Measurements from ENCODE around the gene QKI. TPM values are rescaled to one million over a fixed set of nuclear protein-coding genes. Genes with fewer than 3 reads are reported as not detected.
"Not testable (repeated sequence)": the region's sequence is repeated elsewhere in the genome, so short reads cannot be mapped to it uniquely, and the experiment has no call there.

The QKI gene
- total RNA-seq, 1 donor from 2014 or later = 460 TPM

- intact Hi-C loops (cut with DNase I) = no loop called here
- DNase-seq (ENCODE audit: low spot score) = no peak
Observed at GRCh38 chr6:163461696-163462095, 47.2 kb downstream of the QKI start.

DNA sequence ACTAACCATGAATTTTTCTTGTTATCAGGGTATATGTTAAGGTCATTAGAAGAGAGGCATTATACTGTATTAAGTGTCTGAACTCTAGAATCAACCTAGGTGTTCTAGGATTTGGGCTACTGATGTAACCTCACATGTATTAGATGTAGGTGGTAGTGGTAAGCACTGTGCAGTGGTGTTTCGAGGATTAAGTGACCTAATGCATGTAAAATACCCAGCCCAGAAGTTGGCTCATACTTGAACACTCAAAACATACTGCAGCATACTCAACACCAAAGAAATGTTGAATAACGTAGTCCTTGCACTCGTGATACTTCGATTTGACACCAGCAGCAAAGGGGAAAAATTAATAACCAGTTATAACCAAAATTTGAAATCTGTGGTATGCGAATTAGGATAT is 48.7 kb downstream of the QKI start:
- DNase-seq (ENCODE audit: low spot score) = no peak
- intact Hi-C loops (cut with DNase I) = no loop called here

DNA sequence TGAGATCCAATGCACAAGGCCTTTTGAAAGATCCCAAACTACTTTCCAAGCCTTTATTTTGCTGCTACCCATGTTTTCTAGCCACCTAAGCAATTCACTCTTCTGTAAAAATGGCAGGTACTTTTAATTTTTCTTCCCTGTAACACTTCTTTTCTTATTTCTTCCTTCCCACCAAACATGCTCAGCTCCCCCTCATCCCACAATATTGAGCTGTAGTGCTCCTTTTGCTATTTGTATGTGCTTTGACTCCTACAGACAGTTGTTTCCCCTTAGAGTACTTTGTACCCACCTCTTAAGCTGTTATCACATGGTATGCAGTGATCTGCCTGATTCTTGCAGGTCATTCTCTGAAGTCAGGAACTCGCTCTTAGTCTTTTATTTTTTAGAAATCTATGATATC is 49.3 kb downstream of the QKI start:
- no peak for DNase-seq (ENCODE audit: low spot score)
- intact Hi-C loops (cut with DNase I) = no loop called here

DNA sequence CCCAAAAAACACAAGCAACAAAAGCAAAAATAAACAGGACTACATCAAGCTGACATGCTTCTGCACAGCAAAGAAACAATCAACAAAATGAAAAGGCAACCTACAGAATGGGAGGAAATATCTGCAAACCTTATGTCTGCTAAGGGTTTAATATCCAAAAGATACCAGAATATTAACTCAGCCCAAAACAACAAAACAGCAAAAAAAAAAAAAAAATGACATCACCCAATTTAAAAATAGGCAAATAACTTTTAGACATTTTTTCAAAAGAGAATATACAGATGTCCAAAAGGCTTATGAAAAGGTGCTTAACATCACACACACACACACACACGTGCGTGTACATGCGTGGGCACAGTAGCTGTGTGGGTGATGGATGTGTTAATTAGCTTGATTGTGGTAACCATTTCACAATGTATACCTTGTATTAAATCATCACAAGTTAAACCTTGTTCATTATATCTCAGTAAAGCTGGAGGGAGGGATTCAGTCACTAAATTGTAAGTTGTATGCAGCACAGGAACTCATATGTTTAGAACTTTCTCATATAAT is 52.4 kb downstream of the QKI start:
- DNase-seq (ENCODE audit: low spot score) = no peak
- intact Hi-C loops (cut with DNase I) = no loop called here

- intact Hi-C loops (cut with DNase I) = no loop called here
- DNase-seq (ENCODE audit: low spot score) = no peak
Observed at GRCh38 chr6:163468738-163469137, 54.2 kb downstream of the QKI start.

GRCh38 chr6:163469459-163469985 is 55.0 kb downstream of the QKI start:
- DNase-seq (ENCODE audit: low spot score) = no peak
- intact Hi-C loops (cut with DNase I) = no loop called here

DNA sequence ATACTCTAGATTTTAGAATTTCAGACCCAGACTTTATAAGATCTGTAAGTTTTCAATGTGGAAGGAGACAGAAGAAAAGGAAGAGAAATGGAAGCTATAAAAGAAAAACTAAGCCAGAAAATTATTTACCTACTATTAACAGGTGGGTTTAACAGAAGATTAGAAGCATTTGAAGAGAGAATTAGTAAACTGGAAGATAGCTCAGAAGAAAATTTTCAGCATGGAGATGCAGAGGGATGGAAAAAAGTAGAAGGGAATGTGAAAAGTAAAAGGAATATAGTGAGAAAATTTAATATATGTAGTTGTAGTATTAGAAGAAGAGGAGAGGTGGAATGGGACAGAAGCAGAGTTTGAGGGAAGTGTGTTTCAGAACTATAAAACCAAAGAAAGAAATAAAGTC is 56.1 kb downstream of the QKI start:
- intact Hi-C loops (cut with DNase I) = no loop called here
- no peak for DNase-seq (ENCODE audit: low spot score)

GRCh38 chr6:163474581-163474980 is 60.1 kb downstream of the QKI start:
- no peak for DNase-seq (ENCODE audit: low spot score)
- intact Hi-C loops (cut with DNase I) = no loop called here

GRCh38 chr6:163476946-163477345 is 62.4 kb downstream of the QKI start:
- DNase-seq (ENCODE audit: low spot score); intact Hi-C loops (cut with DNase I): not testable (repeated sequence)

DNA sequence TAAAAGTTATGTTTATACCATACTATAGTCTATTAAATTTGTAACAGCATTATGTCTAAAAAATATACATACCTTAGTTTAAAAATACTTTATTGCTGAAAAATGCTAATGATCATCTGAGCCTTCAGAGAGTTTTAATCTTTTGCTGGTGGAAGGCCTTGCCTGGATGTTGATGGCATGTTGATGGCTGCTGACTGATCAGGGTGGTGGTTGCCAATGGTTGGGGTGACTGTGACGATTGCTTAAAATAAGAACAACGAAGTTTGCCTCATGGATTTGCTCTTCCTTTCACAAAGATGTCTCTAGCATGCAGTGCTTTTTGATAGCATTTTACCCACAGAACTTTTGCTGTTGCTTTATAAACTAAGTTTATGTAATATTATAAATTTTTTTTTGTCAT is 68.6 kb downstream of the QKI start:
- intact Hi-C loops (cut with DNase I) = no loop called here
- no peak for DNase-seq (ENCODE audit: low spot score)

GRCh38 chr6:163485388-163485851 is 70.9 kb downstream of the QKI start:
- intact Hi-C loops (cut with DNase I) = no loop called here
- no peak for DNase-seq (ENCODE audit: low spot score)

DNA sequence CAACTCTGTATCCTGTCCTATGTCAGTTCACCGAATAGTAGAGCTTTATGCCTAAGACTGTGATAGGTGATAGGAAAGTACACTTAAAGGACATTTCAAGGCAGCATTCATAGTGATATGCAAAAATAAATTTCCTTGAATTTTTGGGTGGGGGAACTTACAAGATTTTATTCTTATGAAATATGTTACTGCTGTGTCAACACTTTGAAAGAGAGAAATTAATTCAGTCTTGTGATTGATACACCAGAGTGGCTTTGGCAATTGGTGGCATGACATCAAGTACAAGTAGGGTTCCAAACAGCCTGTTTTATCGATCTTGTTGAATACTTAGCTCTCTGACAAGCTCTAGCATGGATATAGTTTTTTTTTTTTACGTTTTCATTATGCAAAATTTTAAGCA is 72.3 kb downstream of the QKI start:
- intact Hi-C loops (cut with DNase I) = no loop called here
- no peak for DNase-seq (ENCODE audit: low spot score)

DNA sequence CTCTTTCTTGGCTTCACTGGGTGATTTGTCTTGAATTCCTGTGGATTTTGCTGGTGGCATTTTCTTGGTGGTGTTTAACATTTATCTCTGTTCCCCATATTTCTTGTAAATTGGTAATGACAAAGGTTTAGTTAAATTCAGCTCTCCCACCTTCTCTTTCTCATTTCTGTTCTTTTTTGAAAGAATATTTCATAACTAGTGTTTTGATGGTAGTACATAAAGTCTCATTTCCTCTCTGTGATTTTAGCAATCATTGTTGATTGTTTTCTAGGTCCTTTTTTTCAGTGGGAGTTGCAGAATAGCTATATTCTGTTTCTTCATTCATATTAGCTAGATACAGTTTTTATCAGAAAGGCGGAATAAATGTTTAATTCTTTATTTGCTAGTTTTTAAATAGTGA is 73.1 kb downstream of the QKI start:
- no peak for DNase-seq (ENCODE audit: low spot score)
- intact Hi-C loops (cut with DNase I) = no loop called here

GRCh38 chr6:163489584-163489983 is 75.1 kb downstream of the QKI start:
- DNase-seq (ENCODE audit: low spot score) = no peak
- intact Hi-C loops (cut with DNase I) = no loop called here

DNA sequence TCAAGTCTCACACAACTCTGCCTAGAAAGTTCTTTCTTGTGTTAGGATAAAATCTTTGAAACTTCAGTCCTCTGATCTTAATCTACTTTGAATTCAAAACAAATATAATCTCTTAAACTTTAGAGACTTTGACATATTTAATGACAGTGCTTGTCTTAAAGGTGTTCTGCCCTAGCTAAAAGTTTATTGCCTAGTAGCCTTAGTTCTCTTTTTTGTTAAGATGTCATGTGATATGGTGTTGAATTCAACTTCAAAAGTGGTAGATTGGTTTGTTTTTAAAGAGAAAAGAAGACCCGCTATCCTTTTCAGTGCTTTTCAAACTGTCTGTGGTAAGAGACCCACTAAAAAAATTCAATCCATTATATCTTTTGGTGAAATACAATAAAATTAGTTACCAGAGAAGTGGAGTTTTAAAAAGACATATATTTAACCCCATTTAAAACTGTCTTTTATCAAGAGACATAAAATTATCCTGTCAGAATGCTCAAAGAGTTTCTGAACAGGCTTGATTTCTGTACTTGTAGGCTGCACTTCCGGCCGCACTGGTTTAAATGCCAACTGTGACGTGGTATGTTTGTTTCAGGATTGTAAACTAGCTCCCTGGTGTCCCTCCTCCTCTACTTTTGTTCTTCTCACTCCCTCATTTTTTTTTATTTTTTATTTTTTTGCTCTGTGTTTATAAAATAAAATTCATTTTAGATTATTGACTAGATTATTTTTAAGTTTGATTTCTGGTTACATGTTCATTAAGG is 76.5 kb downstream of the QKI start:
- intact Hi-C loops (cut with DNase I) = no loop called here
- DNase-seq (ENCODE audit: low spot score) = no peak

DNA sequence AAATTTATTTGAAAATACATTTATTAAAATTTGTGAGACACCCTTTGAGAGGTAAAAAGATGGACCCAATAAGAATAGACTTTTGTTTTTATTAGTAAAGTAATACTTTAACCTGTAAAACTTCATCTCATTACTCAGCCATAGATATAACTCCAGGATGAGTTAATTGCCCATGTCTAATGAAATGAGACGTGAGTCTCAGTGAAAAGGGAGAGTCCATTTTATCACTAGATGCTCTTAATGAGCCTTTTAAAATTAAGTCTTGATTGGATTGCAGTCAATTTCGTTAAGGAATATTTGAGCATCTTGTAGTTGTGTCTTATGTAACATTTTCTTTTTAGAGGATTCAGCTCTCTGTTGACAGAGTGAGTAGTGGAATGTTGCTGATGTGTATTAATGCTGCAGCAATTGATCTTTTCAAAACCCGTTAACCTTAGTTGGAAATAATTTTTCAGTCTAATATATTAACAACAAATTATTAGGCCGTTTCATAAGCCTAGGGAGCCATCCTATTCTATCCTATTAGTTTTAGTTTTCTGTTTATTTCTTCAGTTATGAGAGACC is 77.3 kb downstream of the QKI start:
- DNase-seq (ENCODE audit: low spot score) = no peak
- intact Hi-C loops (cut with DNase I) = no loop called here

DNA sequence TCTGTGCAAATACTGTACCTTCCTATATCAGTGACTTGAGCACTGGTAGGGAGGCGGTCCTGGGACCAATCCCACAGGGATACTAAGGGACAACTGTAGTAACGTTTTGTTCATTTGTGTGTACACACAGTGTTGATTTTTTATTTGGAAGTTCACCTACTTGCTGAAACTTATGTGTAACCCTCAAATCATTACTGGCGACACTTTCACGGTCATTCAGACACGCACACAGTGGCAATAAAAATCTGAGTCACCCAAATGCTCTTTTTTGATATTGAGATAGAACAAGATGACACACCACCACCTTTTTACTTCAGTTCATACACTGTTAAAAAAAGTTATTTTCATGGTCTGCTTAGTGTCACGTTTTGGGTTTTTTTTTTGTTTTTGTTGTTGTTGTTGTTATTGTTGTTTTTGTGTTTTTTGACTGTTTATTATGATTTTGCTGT is 79.8 kb downstream of the QKI start:
- DNase-seq (ENCODE audit: low spot score) = no peak
- intact Hi-C loops (cut with DNase I) = no loop called here

DNA sequence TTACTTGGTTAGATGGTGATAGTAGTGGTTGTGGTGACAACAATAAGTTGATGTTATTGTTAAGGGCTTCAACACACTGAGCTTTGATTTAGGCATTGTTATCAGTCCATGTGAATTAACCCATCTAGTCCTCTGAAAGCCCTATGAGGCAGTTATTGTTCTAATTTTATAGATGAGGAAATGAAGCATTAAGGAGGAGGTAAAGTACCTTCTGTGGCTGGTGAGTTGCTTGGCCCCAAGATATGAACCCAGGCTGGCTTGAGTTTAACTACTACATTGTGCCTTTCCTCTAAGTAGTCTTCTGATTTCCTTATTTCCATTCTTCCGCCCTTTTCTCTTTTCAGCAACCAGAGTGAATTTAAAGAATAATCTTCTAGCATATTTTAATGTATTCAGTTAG is 81.7 kb downstream of the QKI start:
- intact Hi-C loops (cut with DNase I) = no loop called here
- no peak for DNase-seq (ENCODE audit: low spot score)

- intact Hi-C loops (cut with DNase I) = loop anchor here (5.0 kb wide), 1 partner anchor 53 kb away; no protein-coding TSS in a partner anchor
- DNase-seq (ENCODE audit: low spot score) = no peak
Observed at GRCh38 chr6:163500105-163500504, 85.6 kb downstream of the QKI start.

DNA sequence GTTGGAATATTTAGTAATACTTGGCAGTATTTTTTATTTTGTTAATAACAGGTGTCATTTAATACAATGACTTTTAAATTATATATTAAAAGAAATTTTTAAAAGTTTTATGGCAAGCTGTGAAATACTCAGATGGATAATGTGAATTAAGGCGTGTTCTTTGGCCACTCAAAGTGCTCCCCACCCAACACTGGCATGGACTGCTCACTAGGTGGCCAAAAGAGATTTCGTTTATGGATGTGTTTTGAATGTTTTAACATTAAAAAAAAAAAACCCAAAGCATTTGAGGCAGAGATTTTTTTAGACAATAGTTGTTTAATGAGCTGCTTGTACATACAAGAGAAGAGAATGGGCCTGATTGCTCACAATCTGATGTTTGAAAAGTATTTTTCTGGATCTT is 86.5 kb downstream of the QKI start:
- intact Hi-C loops (cut with DNase I) = loop anchor here (5.0 kb wide), 1 partner anchor 54 kb away; no protein-coding TSS in a partner anchor

GRCh38 chr6:163501439-163501838 is 86.9 kb downstream of the QKI start:
- intact Hi-C loops (cut with DNase I) = loop anchor here (5.0 kb wide), 1 partner anchor 54 kb away; no protein-coding TSS in a partner anchor
- DNase-seq (ENCODE audit: low spot score) = no peak

More for the DNA sequence above, 86.5 kb downstream of the QKI start:
- DNase-seq (ENCODE audit: low spot score) = no peak

All from cardiac septum (tissue), 1 donor.